K562 (cell line): ENCODE data around the gene CACNA2D3. TPM values are rescaled to one million over a fixed set of nuclear protein-coding genes. Genes with fewer than 3 reads are reported as not detected.

Source experiments
- ATAC-seq: fragments of 200-7000 bp; cut with Tn5 transposase; 3 replicates; pipeline ENCODE4 v1.9.1; 2020; ENCODE audit warnings: moderate library complexity
- BruUV-seq: library from RNA; stranded (reverse); fragments of 400-500 nt; replicated peaks from 2 replicates; lab custom pipeline; 2021; lab: Mats Ljungman, UMichigan
- CTCF ChIA-PET: fragments of 300-600 bp; formaldehyde crosslinking; extraction: SDS; loops from one replicate; lab custom pipeline; 2021; ENCODE audit warnings: low intra/inter-chr PET ratio; lab: Yijun Ruan, JAX
- POLR2A ChIA-PET: fragments of 300-600, 350-650 bp; sonication (Branson Sonifier 250); formaldehyde crosslinking; extraction: SDS; loops from one replicate; lab custom pipeline; 2021; ENCODE audit warnings: antibody characterized with exemption, inconsistent platforms; lab: Yijun Ruan, JAX
- DNase-seq, 4 experiments: peaks; one replicate each; pipeline versions ENCODE4 v3.0.0 to v3.0.0-alpha.2; 2011 to 2018; ENCODE audit warnings: low spot score in 3 of 4, mixed read lengths in 3 of 4; ENCODE audit errors: extremely low read depth in 1 of 4
- FAIRE-seq: peaks from 2 replicates; lab custom pipeline; 2011; peaks lifted over from hg19 to GRCh38; lab: Jason Lieb, UNC
- H2AFZ ChIP-seq: 2 replicates; pipeline ENCODE4 v1.6.0; 2011; ENCODE audit warnings: low read depth, low read length, control low read depth, inconsistent platforms
- H3K27ac ChIP-seq: fragments of 200-600 bp; 3 replicates; pipeline ENCODE4 v1.8.0; 2011; ENCODE audit warnings: low read depth, mild to moderate bottlenecking, control low read depth, inconsistent platforms, low read length, moderate library complexity, mixed read lengths; ENCODE audit errors: extremely low read depth
- H3K27me3 ChIP-seq, 2 experiments: fragments of 300-600 bp in 1 of 2; 2 replicates in 1 of 2; 3 replicates in 1 of 2; pipeline versions ENCODE4 v1.6.0 to v1.8.0; 2011; ENCODE audit warnings: inconsistent platforms in 2 of 2, low read length in 2 of 2, mild to moderate bottlenecking in 1 of 2, mixed read lengths in 1 of 2, moderate library complexity in 1 of 2; ENCODE audit not compliant: control insufficient read depth in 2 of 2, insufficient read depth in 2 of 2
- H3K36me3 ChIP-seq: fragments of 300-600 bp; 3 replicates; pipeline ENCODE4 v1.8.0; 2011; ENCODE audit warnings: mild to moderate bottlenecking, low read length, inconsistent platforms; ENCODE audit not compliant: control insufficient read depth, insufficient read depth
- H3K4me1 ChIP-seq, 2 experiments: fragments of 200-600 bp in 1 of 2; replicated peaks in 1 of 2; 2 replicates in 1 of 2; 3 replicates in 1 of 2; pipeline versions ENCODE4 v1.5.1 to v1.8.0; 2011; ENCODE audit warnings: inconsistent platforms in 2 of 2, low read length in 2 of 2, mild to moderate bottlenecking in 1 of 2, mixed read lengths in 1 of 2, moderate library complexity in 1 of 2; ENCODE audit not compliant: control insufficient read depth in 2 of 2, insufficient read depth in 2 of 2
- H3K4me2 ChIP-seq: 2 replicates; pipeline ENCODE4 v1.6.1; 2011; ENCODE audit warnings: low read length, control low read depth, inconsistent platforms, mixed read lengths; ENCODE audit not compliant: insufficient read depth
- H3K4me3 ChIP-seq: fragments of 200-600 bp; sonication (generic), shearing (Covaris generic); 2 replicates; pipeline ENCODE4 v1.5.1; 2016; ENCODE audit warnings: control low read depth, inconsistent platforms
- H3K79me2 ChIP-seq: fragments of 200-600 bp; 3 replicates; pipeline ENCODE4 v1.8.0; 2011; ENCODE audit warnings: low read length, inconsistent platforms; ENCODE audit not compliant: control insufficient read depth, insufficient read depth
- H3K9ac ChIP-seq, 2 experiments: 2 replicates each; pipeline versions ENCODE4 v1.6.0 to v1.6.1; 2011; ENCODE audit warnings: low read depth in 2 of 2, low read length in 2 of 2, control low read depth in 1 of 2, inconsistent platforms in 1 of 2, mild to moderate bottlenecking in 1 of 2, mixed read lengths in 1 of 2; ENCODE audit not compliant: insufficient read depth in 1 of 2
- H3K9me1 ChIP-seq: one replicate; pipeline ENCODE4 v1.6.0; 2011; ENCODE audit warnings: inconsistent platforms, mild to moderate bottlenecking, low read length, moderate library complexity; ENCODE audit not compliant: control insufficient read depth, insufficient read depth
- H3K9me3 ChIP-seq: replicated peaks from 2 replicates; pipeline ENCODE4 v1.5.1; 2011; ENCODE audit warnings: low read depth, low read length, inconsistent platforms; ENCODE audit not compliant: control insufficient read depth, insufficient read depth
- H4K20me1 ChIP-seq: replicated peaks from 2 replicates; pipeline ENCODE4 v1.6.1; 2011; ENCODE audit warnings: low read length, inconsistent platforms, mixed read lengths; ENCODE audit not compliant: control insufficient read depth, insufficient read depth
- CBX3 ChIP-seq, 2 experiments: IDR thresholded peaks; 1 replicate in 1 of 2; 2 replicates in 1 of 2; pipeline ENCODE4 v1.6.1; 2012; ENCODE audit warnings: inconsistent platforms in 2 of 2, low read length in 2 of 2, borderline replicate concordance in 1 of 2, control low read depth in 1 of 2
- CHCHD3 ChIP-seq: fragments of 250-450 bp; sonication (Bioruptor Pico); IDR thresholded peaks from 2 replicates; pipeline ENCODE4 v2.1.2; 2022; ENCODE audit warnings: mild to moderate bottlenecking
- NONO ChIP-seq, 2 experiments: fragments of 200-400 bp in 1 of 2; fragments of 450-650 bp in 1 of 2; formaldehyde crosslinking in 1 of 2; IDR thresholded peaks; 2 replicates each; pipeline ENCODE4 v1.6.1; 2017; ENCODE audit warnings: low read depth in 2 of 2, mild to moderate bottlenecking in 2 of 2, moderate library complexity in 2 of 2, low read length in 1 of 2
- PPARD ChIP-seq: fragments of 250-450 bp; sonication (Bioruptor Pico); IDR thresholded peaks from 2 replicates; pipeline ENCODE4 v1.8.0; 2022; ENCODE audit warnings: inconsistent platforms, mild to moderate bottlenecking, moderate library complexity
- RBM15 ChIP-seq: fragments of 200-400 bp; formaldehyde crosslinking; IDR thresholded peaks from 2 replicates; pipeline ENCODE4 v1.6.1; 2018; ENCODE audit warnings: mild to moderate bottlenecking, low read length, moderate library complexity; ENCODE audit not compliant: insufficient read depth
- SNAPC5 ChIP-seq: fragments of 250-450 bp; sonication (Bioruptor Pico); IDR thresholded peaks from 2 replicates; pipeline ENCODE4 v1.8.0; 2021; ENCODE audit warnings: moderate library complexity, mild to moderate bottlenecking, inconsistent platforms
- ZFPM2 ChIP-seq: fragments of 250-450 bp; sonication (Bioruptor Pico); IDR thresholded peaks from 2 replicates; pipeline ENCODE4 v1.5.1; 2022; ENCODE audit warnings: mild to moderate bottlenecking
- ZHX1 ChIP-seq: fragments of 150-350 bp; conservative IDR thresholded peaks from 2 replicates; pipeline ENCODE4 v1.6.1; 2014; ENCODE audit warnings: low read length
- ZNF174 ChIP-seq: fragments of 250-450 bp; sonication (Bioruptor Pico); IDR thresholded peaks from 2 replicates; pipeline ENCODE4 v1.4.0; 2020; ENCODE audit warnings: mild to moderate bottlenecking
- ZNF274 ChIP-seq: IDR thresholded peaks from 2 replicates; pipeline ENCODE4 v1.6.1; 2011; ENCODE audit warnings: low read depth, mild to moderate bottlenecking, low read length, moderate library complexity, borderline replicate concordance
- ZNF431 ChIP-seq: sonication (generic); formaldehyde crosslinking; IDR thresholded peaks from 2 replicates; pipeline ENCODE4 v1.8.0; 2022; ENCODE audit warnings: mild to moderate bottlenecking, missing genetic modification reagents
- ZNF695 ChIP-seq: fragments of 450-650 bp; formaldehyde crosslinking; IDR thresholded peaks from 2 replicates; pipeline ENCODE4 v1.4.0; 2020; ENCODE audit warnings: mild to moderate bottlenecking, moderate library complexity
- WGBS: fragments of 100-300 bp; shearing (Covaris generic); methylation state at CpG from one replicate; pipeline ENCODE4 v1.1.6; 2016; ENCODE audit warnings: low coverage, mixed read lengths; ENCODE audit not compliant: insufficient coverage; ENCODE audit errors: missing lambda C conversion rate; 5-methylcytosine and 5-hydroxymethylcytosine counted together
- in situ Hi-C: fragments of 300-500 bp; cut with MboI; formaldehyde crosslinking; loops from 4 replicates; pipeline ENCODE4 v1.15.0; 2018; ENCODE audit warnings: inconsistent platforms, mixed read lengths
- intact Hi-C: fragments of 100-400 bp; cut with micrococcal nuclease; formaldehyde crosslinking; loops from 2 replicates; pipeline ENCODE4 v1.14.2; 2022
- polyA plus RNA-seq, 8 experiments: library from polyadenylated mRNA; depleted of rRNA in 4 of 8; stranded (reverse) in 5 of 8; unstranded in 3 of 8; fragments of >200 nt; fragmentation: Nextera tagmentation in 2 of 8; fragmentation: Illumina TruSeq in 1 of 8; extraction: Ambion mirVana in 2 of 8; extraction: Trizol in 1 of 8; gene quantifications; 2 replicates each; pipeline versions ENCODE4 v1.2.1 to v1.2.3, GENCODE V29; 2011 to 2014; ENCODE audit warnings: inconsistent platforms in 1 of 8, missing spikeins in 1 of 8
- total RNA-seq, 7 experiments: library from RNA; depleted of rRNA in 6 of 7; stranded (reverse); fragments of >200 nt in 6 of 7; fragmentation: Illumina TruSeq in 2 of 7; extraction: Trizol in 2 of 7; gene quantifications; 2 replicates each; pipeline versions ENCODE4 v1.2.1 to v1.2.3, GENCODE V29; 2011 to 2021; ENCODE audit warnings: low replicate concordance in 1 of 7

The CACNA2D3 gene
- total and polyA plus RNA-seq, 9 of the 15 experiments (the other 6 are each of a cell fraction or from before 2014, with no cell fraction given), result 0.01 TPM; not detected in 8

GRCh38 chr3:55030938-55031337 is 908.6 kb downstream of the CACNA2D3 start:
- TF ChIP-seq PPARD (no peak), ZFPM2 (CRISPR knock-in tag) (no peak), ZNF174 (no peak), ZNF695 (no peak), CBX3 (IDR thresholded peaks at IDR 0.05; ENCODE audit: borderline replicate concordance in 1 of 2, low read length in 2 of 2) (no peak), NONO (IDR thresholded peaks at IDR 0.05; ENCODE audit: low read depth in 2 of 2, low read length in 1 of 2) (no peak), RBM15 (no peak), CHCHD3 (CRISPR knock-in tag) (no peak), ZHX1 (no peak), ZNF431 (CRISPR knock-in tag) (no peak), ZNF274 (no peak), SNAPC5 (no peak)
- FAIRE-seq (no peak), DNase-seq (no peak), ATAC-seq (no peak)
- Histone ChIP-seq H2AFZ (no peak overlapping the region), H3K4me2 (no peak overlapping the region), H3K9ac (no peak overlapping the region), H3K36me3 (no peaks in the 10 kb centered on the region), H3K27ac (no peak overlapping the region), H3K9me1 (no peaks in the 10 kb centered on the region), H3K9me3 (no peaks in the 10 kb centered on the region), H4K20me1 (no peaks in the 10 kb centered on the region), H3K4me3 (no peak overlapping the region), H3K27me3 (no peaks in the 10 kb centered on the region), H3K4me1 (no peaks in the 10 kb centered on the region), H3K79me2 (no peaks in the 10 kb centered on the region)
- in situ Hi-C loops (no loop called here), intact Hi-C loops (no loop called here)
- ChIA-PET POLR2A (no interaction called here), CTCF (no interaction called here)
- 0% methylated on average over 4 of the region's 4 CpGs for WGBS
- no TSS peak for BruUV-seq
